ENCODE data around the gene SNW1. TPM values are rescaled to one million over a fixed set of nuclear protein-coding genes. Genes with fewer than 3 reads are reported as not detected.
"Not testable (repeated sequence)": the region's sequence is repeated elsewhere in the genome, so short reads cannot be mapped to it uniquely, and the experiment has no call there.

The SNW1 gene
- 17.2 TPM for total RNA-seq

DNA sequence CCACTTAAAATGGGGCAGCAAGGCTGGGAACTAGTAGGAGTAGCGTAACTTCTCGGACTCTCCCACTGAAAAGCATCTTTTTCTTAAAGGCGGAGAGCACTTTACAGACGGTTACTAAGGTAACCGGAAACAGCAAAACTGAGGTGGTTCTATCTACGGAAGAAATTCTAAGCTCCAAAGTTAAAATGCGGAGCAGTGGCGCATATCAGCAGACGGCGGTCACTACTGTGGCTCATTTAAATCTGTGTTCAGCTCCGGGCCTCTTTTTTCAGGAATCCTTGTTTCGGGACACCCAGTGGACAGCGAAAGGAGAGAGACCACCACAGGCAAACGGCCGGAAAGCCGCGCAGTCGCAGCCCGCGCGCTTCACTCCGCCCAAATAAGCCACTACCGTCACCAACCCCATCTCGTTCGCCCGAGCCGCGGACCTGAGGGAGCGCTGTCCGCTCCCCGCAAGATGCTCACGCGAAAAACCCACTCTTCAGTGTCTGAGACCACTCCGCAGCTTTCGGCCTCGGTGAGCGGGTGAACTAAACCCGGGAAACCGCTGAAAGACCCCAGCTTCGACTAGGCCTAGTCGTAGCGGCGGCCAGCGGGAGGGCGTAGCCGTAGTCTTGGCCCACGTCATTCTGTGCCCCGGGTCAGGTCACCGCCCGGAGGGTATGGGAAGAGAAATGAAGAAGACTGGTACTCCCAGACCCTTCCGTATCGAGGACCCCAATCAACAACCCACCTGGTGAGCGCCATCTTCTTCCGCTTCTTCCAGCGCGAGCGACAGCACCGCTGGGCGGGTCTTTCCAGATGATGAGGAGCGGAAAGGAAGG is at the start of gene SNW1:
Gene SNW1, minus strand, starts transcription at position 776 of the 824 bp plus-strand sequence. Its CDS starts 29 bp downstream, at position 747.
- DNase-seq (ENCODE audit: low read depth in 2 of 3, low spot score in 2 of 3), result peak; percentile 83 to 97 (median 95)

DNA sequence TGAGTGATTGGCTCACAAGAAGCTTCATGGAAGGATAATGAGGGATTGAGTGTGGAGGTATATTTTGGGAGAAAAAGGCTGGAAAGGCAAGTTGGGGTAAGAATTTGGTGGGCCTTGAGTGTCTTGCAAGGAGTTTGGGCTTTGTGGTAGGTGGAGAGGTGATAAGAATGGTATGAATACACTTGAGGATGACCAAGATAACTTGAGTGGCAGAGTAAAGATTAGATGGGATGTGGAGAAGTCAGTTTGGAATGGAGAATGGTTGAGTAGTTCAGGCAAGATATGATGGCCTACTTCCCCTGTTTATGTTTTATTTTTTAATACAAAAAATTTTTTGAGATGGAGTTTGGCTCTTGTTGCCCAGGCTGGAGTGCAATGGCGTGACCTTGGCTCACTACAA is 48.1 kb upstream of the SNW1 start:
- DNase-seq (ENCODE audit: low read depth in 2 of 3, low spot score in 2 of 3), result no peak

DNA sequence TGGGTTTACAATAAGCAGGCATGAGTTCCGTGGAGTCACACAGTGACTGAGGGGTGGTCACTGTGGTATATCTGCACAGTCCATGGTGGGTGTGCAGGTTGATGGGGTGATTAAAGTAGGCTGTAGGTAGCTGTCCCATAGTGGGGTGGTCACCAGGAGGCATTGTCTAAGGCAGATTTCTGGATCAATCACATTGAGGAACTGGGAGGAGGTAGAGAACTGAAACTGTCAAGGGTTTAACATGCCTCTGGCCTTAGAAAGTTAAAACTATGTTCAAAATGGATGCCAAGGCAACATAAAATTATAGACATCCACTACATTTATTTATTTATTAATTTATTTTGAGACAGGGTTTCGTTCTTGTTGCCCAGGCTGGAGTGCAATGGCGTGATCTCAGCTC is 47.3 kb upstream of the SNW1 start:
- DNase-seq (ENCODE audit: low read depth in 2 of 3, low spot score in 2 of 3), result no peak

DNA sequence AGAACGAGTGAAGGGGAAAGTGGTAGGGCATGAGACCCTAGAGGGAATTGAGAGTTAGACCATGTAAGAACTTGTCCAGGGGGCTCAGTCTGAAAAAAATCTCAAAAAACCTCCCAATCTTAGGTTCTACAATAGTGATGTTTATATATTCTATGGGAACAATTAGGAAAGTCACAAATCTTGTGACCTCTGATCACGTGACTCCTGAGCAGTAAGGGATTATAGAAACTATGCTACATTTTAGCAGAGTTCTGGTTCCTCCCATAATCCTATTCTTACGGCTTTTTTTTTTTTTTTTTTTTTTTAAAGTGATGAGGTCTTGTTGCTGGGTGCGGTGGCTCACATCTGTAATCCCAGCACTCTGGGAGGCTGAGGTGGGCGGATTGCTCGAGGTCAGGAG is 44.8 kb upstream of the SNW1 start:
- DNase-seq (ENCODE audit: low read depth in 2 of 3, low spot score in 2 of 3), result no peak

DNA sequence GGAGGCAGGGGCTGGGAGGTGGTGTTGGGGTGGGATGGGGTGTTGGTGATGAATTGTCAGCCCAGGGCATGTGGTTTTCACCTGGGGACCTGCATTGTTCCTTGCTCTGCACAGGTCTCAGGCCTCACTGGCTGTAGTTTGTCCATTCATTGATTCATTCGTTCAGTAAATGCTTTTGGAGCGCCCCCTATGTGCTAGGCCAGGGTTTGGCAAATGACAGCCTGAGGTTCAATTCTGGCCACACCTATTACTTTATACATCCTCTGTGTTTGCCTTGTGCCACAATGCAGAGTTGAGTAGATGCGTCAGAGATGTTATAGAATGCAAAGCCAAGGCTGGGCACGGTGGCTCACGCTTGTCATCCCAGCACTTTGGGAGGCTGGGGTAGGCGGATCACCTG is 43.6 kb upstream of the SNW1 start:
- peak in 1 of 3 donors; percentile 13 for DNase-seq (ENCODE audit: low read depth in 2 of 3, low spot score in 2 of 3)

DNA sequence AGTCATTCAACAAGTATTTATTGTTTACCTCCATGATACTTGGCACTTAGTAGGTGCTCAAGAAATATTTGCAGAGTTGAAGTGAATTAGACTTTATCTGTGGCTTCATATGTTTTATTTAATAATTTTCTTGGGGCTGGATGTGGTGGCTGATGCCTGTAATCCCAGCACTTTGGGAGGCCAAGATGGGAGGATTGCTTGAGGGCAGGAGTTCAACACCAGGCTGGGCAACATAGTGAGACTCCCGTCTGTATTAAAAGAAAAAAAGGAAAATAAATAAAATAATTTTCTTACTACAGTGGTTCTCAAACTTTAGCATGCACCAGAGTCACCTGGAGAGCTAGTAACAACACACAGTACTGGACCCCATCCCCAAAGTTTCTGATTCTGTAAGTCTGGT is 39.9 kb upstream of the SNW1 start:
- DNase-seq (ENCODE audit: low read depth in 2 of 3, low spot score in 2 of 3), result no peak

DNA sequence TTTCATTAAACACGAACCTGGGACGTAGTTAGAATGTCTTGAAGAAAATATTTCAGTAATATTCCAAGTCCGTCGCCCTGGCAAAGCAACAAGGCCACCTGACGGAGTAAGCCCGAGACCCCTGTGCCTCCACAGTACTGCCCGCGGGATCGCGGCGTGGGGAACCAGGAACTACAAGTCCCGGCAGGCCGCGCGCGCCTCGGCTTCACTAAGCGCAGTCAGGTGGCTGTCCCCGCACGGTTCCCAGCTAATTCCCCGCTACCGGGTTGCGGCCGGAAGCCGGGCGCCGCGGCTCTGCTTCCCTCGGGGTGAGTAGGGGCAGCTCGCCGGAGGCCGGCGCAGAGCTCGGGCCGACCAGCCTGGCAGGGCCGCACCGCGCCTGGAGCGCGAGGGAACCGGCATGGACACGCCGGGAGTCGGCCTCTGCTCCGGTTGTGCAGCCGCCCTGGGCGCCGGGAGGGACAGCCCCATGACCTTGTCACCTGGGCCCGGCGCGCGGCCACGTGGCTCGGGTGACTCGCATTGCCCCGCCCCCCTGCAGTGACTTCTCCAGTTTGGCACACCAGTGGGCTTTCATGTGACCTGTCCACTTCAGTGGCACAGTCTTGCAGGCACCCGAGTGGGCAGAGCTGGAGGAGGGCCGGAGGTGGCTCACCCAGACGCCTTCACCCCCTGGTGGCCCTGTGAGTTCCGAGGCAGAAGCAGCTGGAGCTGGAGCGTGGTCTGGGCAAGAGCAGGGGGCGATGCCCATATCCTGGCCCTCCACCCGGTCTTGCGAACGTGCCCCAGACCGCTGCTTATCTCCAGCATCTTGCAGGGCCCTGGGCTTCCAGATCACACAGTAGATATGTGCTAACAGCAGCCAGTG is 39.1 kb upstream of the SNW1 start, which contains the start of gene ADCK1:
Gene ADCK1, plus strand, starts transcription at position 247 of the 868 bp plus-strand sequence. CDS start 18,870 bp downstream, outside the sequence.
- peak; percentile 69 to 84 (median 84) for DNase-seq (ENCODE audit: low read depth in 2 of 3, low spot score in 2 of 3)

DNA sequence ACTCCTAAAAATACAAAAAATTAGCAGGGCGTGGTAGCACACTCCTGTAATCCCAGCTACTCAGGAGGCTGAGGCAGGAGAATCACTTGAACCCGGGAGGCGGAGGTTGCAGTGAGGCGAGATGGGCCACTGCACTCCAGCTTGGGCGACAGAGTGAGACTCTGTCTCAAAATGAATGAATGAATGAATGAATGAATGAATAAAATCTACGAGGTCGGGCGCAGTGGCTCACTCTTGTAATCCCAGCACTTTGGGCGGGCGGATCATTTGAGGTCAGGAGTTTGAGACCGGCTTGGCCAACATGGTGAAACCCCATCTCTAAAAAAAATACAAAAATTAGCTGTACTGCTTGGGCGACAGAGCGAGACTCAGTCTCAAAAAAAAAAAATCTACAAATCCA is 38.5 kb upstream of the SNW1 start:
- not testable (repeated sequence) for DNase-seq (ENCODE audit: low read depth in 2 of 3, low spot score in 2 of 3)

DNA sequence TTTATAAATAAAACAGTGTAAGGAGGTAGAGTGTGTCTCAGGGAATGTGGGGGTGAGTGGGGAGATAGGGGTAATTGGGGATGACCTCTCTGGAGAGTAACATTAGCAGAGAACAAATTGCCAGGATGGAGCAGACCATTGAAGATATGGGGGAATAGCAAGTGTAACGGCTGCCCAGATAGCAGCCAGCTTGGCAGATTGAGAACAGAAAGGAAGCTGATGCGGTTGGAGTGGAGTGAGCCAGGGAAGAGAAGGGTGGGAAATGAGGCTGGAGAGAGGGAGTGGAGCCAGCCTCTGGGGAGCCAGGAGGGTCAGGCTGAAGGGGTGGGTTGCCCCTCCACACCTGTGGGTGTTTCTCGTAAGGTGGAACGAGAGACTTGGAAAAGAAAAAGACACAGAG is 33.4 kb upstream of the SNW1 start:
- DNase-seq (ENCODE audit: low read depth in 2 of 3, low spot score in 2 of 3), result no peak

DNA sequence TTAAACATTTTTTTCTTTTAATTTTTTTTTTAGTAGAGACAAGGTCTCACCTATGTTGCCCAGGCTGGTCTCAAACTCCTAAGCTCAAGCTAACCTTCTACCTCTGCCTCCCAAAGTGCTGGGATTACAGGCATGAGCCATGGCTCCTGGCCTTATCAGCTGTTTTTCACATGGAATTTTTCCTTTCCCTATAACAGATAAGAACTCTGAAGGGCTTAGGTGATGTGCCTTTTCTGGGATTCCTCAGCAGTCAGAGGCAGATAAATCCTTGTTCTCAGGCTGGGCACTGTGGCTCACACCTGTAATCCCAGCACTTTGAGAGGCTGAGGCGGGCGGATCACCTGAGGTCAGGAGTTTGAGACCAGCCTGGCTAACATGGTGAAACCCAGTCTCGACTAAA is 32.3 kb upstream of the SNW1 start:
- DNase-seq (ENCODE audit: low read depth in 2 of 3, low spot score in 2 of 3), result not testable (repeated sequence)

DNA sequence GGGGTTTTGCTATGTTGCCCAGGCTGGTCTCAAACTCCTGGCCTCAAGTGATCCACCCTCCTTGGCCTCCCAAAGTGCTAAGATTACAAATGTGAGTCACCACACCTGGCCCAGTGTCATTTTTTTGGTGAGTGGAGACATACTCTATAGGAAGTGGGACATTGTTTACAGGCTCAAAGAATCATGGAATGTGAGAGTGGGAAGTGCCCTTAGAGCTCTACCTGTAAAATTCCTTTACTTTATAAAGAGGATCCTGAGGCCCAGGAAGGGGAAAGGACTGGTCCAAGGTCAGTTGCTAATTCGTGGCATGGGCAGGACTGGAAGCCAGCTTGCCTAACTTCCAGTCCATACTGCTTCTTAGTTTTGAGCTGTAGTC is 30.3 kb upstream of the SNW1 start:
- no peak for DNase-seq (ENCODE audit: low read depth in 2 of 3, low spot score in 2 of 3)

DNA sequence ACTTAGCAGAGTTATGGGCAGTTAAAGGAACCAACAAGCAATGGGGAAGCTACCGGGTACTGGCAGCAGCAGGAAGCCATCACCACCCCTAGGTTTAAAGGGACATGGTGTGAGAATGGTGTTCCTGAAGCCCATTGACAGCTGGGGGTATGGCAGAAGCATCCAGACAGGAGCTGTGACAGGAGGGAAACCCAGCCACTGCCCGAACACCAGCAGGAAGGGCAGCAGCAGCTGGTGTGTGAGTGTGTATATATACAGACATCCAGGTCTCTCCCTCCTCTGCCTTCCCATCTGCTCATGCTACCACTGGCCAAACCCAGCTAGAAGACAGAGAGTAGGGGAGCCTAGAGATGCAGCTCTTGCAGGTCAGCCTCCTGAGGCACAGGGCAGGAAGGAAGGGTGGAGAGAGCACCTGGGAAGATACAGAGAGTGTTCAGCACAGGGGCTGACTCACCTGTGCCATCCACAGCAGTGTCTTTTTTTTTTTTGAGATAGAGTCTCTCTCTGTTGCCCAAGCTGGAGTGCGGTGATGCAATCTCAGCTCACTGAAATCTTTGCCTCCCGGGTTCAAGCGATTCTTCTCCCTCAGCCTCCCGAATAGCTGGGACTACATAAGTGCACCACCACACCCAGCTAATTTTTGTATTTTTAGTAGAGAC is 29.7 kb upstream of the SNW1 start:
- no peak for DNase-seq (ENCODE audit: low read depth in 2 of 3, low spot score in 2 of 3)

DNA sequence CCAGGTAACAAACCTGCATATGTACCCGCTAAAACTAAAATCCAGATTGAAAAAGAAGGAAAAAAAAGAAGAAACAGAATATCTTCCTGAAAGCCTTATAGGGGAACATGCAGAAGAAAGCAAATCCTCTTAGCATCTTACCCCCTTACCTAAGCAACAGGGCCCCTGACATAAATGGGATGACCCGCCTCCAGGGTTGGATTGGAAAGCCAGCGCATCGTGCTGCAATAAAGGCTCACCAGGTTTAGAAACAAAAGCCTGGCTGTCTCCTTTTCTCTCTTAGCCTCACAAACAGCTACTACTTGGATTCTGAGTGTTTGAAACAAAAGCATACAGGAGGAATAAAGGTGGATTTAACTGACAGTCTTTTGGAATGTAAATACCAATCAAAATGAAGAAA is 25.2 kb upstream of the SNW1 start:
- DNase-seq (ENCODE audit: low read depth in 2 of 3, low spot score in 2 of 3), result no peak

DNA sequence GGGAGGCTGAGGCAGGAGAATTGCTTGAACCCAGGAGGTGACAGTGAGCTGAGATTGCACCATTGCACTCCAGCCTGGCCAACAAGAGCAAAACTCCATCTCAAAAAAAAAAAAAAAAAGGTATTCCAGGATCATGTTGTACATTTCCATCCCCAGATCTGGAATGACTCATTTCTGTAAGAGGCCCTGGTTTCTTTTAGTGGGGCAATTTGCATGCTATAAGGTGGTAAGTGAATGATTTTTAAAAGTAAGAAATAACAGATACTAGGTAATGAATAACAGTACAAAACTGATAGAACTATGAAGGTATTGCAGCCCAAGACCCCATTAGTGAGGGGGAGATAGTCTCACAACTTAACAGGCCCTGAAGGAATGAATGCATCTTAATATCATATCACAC is 21.2 kb upstream of the SNW1 start:
- no peak for DNase-seq (ENCODE audit: low read depth in 2 of 3, low spot score in 2 of 3)

DNA sequence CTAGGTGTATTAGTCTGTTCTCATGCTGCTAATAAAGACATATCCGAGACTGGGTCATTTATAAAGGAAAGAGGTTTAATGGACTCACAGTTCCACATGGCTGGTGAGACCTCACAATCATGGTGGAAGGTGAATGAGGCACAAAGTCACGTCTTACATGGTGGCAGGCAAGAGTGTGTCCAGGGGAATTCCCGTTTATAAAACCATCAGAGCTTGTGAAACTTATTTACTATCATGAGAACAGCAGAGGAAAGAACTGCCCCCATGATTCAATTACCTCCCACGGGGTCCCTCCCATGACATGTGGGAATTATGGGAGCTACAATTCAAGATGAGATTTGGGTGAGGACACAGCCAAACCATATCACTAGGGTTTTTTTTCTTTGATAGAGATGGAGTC is 13.0 kb upstream of the SNW1 start:
- not testable (repeated sequence) for DNase-seq (ENCODE audit: low read depth in 2 of 3, low spot score in 2 of 3)

DNA sequence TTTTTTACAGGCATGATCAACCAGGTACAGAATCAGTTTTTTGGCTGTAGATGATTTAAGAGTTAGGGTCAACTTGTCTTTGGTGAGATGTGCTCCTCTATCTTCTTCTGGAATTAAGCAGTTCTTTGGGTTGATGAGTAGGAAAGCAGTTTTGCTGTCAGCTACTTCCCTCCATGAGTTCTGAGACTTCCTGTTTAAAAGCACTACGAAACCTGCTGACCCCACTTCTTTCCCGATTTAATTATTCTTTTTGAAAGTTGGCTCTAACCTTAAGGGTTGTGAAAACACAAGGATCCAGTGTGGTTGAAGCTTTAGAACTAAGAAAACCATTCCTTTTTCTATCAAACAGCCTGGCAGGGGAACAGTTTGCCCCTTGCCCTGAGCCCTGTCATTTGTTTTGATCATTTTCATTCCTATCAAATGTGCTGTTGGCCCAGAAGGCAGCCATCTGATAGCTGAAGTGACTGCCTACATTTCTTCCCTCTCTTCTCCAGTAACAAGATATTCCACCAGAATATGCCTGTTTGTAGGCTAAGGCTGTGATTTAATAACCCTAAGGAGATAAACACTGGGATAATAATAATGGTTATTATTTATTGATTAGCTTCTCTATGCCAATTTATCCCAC is 7.6 kb upstream of the SNW1 start:
- DNase-seq (ENCODE audit: low read depth in 2 of 3, low spot score in 2 of 3), result not testable (repeated sequence)

DNA sequence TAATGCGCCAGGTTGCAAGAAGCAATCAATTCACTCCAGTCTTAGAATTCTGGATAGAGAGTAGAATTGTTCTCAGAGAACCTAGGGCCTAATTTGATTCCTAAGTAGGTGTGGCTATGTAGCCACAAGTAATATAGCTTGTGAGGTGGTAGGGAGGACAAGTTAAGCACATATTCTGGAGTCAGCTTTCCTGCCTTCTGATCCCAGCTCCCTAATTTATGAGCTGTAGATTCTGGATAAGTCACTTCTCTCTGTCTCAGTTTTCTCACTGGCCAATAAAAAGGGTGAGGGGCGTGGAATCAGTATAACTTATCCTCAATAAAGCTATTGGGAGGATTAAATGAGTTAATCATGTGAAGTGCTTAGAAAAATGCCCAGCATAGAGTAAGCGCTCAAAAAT is 3.0 kb upstream of the SNW1 start:
- no peak for DNase-seq (ENCODE audit: low read depth in 2 of 3, low spot score in 2 of 3)

DNA sequence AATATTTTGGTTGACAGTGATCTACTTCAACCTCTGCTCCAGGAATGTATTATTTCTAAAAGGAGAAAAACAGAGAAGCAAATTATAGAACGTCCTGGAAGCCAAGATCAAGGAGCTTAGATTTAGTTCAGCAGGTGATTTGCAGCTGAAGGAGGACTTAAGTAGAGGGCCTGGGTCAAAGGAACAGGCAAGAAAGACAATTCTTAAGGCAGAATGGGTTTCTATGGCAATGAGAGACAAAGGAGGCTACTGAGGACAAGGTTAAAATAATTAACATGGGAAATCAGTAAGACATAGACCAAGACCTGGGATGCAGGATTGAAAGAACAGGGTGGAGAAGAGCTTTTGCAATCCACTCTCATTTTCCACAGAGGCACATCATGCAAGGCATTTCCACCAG is 2.4 kb upstream of the SNW1 start:
- no peak for DNase-seq (ENCODE audit: low read depth in 2 of 3, low spot score in 2 of 3)

DNA sequence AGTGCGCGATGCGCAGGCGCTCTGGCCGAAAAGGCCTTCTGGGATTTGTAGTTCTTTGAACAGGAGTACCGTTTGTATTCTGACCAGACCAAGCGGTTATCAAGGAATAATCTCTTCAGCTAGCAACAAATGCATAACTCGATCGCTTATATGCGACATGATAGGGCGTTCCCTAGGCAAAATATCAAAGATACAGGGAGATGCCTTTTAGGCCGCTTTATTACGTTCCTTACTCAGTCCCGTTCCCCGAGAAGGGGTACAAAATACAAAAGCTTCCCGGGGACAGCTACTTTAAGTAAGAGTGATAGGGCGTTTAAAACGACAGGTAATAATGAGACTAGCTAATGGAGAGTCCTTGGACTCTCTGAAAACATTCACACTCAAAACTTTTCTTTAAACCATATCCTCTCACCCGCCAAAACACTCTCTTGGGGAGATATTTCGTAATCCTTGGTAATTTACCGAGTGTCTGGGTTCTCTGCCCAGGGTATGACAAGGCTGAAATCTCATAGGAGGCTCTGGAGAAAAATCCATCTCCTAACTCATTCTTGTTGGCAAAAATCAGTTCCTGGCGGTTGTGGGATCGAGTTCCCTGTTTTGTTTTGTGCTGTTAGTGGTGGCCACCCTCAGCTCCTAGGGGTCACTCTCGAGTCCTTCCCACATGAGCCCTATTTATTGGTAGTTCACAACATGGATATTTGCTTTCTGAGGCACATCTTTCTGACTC is 412 bp upstream of the SNW1 start:
- DNase-seq (ENCODE audit: low read depth in 2 of 3, low spot score in 2 of 3), result peak in 2 of 3 donors; percentile 3 to 34

Measured in hematopoietic multipotent progenitor cell (in vitro differentiated cells).